ENCODE results near the gene LASP1NB. TPM values are rescaled to one million over a fixed set of nuclear protein-coding genes. Genes with fewer than 3 reads are reported as not detected.
"Not testable (repeated sequence)": the region's sequence is repeated elsewhere in the genome, so short reads cannot be mapped to it uniquely, and the experiment has no call there.

Gene LASP1NB

DNA sequence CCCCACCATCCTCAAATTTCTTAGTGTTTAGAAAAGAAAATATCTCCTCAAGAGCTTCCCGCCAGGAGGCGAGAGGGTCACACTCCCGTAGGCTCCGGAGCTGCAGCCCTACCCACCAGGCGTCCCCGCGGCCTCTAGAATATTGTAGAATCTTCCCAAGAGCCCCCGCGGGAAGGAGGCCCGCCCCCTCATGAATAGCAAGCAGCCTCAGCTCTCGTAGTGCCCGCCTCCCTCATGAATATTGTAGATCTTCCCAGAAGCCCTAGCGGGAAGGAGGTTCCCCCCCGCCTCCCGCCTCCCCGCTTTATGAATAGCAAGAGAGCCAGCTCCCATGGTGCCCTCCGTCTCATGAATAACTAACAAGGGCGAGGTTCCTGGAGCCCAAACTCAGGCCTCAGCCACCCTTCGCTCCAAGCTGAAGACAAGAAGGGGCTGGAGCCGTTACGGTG lies 41.9 kb downstream of the LASP1NB start, which contains the start of gene FBXO47:
FBXO47 (minus strand) TSS at position 114 of the 449 bp plus-strand sequence. CDS start 4,378 bp downstream, outside the sequence.
- H3K4me3 ChIP-seq (ENCODE audit: low read depth, low read length): peak within 1 kb of the TSS; percentile 54
- DNase-seq (ENCODE audit: low read depth): peak; percentile 46
- TF ChIP-seq, protein P1, sequence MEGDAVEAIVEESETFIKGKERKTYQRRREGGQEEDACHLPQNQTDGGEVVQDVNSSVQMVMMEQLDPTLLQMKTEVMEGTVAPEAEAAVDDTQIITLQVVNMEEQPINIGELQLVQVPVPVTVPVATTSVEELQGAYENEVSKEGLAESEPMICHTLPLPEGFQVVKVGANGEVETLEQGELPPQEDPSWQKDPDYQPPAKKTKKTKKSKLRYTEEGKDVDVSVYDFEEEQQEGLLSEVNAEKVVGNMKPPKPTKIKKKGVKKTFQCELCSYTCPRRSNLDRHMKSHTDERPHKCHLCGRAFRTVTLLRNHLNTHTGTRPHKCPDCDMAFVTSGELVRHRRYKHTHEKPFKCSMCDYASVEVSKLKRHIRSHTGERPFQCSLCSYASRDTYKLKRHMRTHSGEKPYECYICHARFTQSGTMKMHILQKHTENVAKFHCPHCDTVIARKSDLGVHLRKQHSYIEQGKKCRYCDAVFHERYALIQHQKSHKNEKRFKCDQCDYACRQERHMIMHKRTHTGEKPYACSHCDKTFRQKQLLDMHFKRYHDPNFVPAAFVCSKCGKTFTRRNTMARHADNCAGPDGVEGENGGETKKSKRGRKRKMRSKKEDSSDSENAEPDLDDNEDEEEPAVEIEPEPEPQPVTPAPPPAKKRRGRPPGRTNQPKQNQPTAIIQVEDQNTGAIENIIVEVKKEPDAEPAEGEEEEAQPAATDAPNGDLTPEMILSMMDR (conservative IDR thresholded peaks at IDR 0.05; ENCODE audit: low read depth, low read length): no peak

DNA sequence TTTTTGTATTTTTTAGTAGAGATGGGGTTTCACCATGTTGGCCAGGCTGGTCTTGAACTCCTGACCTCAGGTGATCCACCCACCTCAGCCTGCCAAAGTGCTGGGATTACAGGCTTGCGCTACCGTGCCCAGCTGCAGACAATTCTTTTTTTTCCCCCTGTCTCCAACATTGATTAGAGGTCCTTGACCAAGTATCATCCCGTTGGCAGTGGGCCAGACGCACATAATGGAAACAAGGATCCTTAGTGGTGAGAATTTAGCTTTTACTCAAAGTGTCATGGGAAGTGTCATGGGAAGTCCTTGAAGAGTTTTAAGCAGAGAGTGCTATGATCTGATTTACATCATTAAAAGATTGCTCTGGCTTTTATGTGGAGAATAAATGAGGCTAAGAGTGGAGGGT lies 43.9 kb downstream of the LASP1NB start:
- TF ChIP-seq, protein P1 (conservative IDR thresholded peaks at IDR 0.05; ENCODE audit: low read depth, low read length): no peak
- H3K4me3 ChIP-seq (ENCODE audit: low read depth, low read length): no peak overlapping the region
- DNase-seq (ENCODE audit: low read depth): no peak

GRCh38 chr17:38970128-38970527 lies 44.7 kb downstream of the LASP1NB start:
- DNase-seq (ENCODE audit: low read depth): peak; percentile 79
- H3K4me3 ChIP-seq (ENCODE audit: low read depth, low read length): no peak overlapping the region
- TF ChIP-seq, protein P1 (conservative IDR thresholded peaks at IDR 0.05; ENCODE audit: low read depth, low read length): peak; percentile 40

GRCh38 chr17:38970804-38971203 lies 45.4 kb downstream of the LASP1NB start:
- no peak overlapping the region for H3K4me3 ChIP-seq (ENCODE audit: low read depth, low read length)
- DNase-seq (ENCODE audit: low read depth): no peak
- TF ChIP-seq, protein P1 (conservative IDR thresholded peaks at IDR 0.05; ENCODE audit: low read depth, low read length): no peak

DNA sequence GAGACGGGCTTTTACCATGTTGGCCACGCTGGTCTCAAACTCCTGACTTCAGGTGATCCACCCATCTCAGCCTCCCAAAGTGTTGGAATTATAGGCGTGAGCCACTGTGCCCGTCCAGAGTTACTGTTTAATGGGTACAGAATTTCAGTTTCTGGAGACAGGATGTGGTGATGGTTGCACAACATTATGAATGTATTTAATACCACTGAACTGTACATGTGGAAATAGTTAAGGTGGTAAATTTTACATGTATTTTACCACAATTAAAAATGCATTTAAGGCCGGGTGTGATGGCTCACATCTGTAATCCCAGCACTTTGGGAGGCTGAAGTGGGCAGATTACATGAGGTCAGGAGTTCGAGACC lies 50.8 kb downstream of the LASP1NB start:
- not testable (repeated sequence) for H3K4me3 ChIP-seq (ENCODE audit: low read depth, low read length); DNase-seq (ENCODE audit: low read depth)

DNA sequence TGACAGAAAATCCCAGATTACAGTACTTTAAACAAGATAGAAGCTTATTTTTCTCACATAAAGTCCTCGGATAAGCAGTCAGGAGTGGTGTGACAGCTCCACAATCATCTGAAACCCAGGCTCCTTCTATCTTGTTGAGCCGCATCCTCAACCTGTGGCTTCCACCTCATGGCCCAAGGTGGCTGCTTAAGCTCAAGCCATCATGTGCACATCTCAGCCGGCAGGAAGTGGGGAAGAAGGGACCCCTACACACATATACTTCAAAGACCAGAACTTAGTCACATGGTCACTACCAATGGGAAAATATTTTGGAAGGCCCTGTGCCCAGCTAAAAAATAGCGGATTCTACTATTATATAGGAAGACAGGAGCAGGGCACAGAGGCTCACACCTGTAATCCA lies 52.8 kb downstream of the LASP1NB start:
- H3K4me3 ChIP-seq (ENCODE audit: low read depth, low read length): no peak overlapping the region
- TF ChIP-seq, protein P1 (conservative IDR thresholded peaks at IDR 0.05; ENCODE audit: low read depth, low read length): no peak
- no peak for DNase-seq (ENCODE audit: low read depth)

Other genes with a start within 250 kb of the LASP1NB start
- 25.0 and 34.2 TPM in 2 replicates for gene MLLT6, start 220.3 kb upstream of the LASP1NB start, total RNA-seq
- gene CISD3, start 195.3 kb upstream of the LASP1NB start, total RNA-seq: 9.4 and 19.3 TPM in 2 replicates
- 6.1 and 7.6 TPM in 2 replicates for gene PCGF2, start 177.3 kb upstream of the LASP1NB start, total RNA-seq
- 311 and 436 TPM in 2 replicates for gene PSMB3, start 172.9 kb upstream of the LASP1NB start, total RNA-seq
- gene PIP4K2B, start 126.1 kb upstream of the LASP1NB start, total RNA-seq: 20.9 and 39.0 TPM in 2 replicates
- gene CWC25, start 100.3 kb upstream of the LASP1NB start, total RNA-seq: 9.6 and 13.9 TPM in 2 replicates
- gene RPL23, start 71.9 kb upstream of the LASP1NB start, total RNA-seq: 1,471 and 1,718 TPM in 2 replicates
- 261 and 308 TPM in 2 replicates for gene LASP1, start 55.6 kb upstream of the LASP1NB start, total RNA-seq
- gene FBXO47, start 41.8 kb downstream of the LASP1NB start, total RNA-seq: not detected in 2 replicates
- not detected in 2 replicates for gene PLXDC1, start 226.0 kb downstream of the LASP1NB start, total RNA-seq
- not detected in 2 replicates for gene ARL5C, start 240.5 kb downstream of the LASP1NB start, total RNA-seq